NCI-H526 (cell line): Measurements from ENCODE around the gene MEG3.

Source experiments
- DNase-seq, 2 experiments: peaks; one replicate each; lab custom pipeline; 2025; lab: John Stamatoyannopoulos, UW

MEG3 gene

DNA sequence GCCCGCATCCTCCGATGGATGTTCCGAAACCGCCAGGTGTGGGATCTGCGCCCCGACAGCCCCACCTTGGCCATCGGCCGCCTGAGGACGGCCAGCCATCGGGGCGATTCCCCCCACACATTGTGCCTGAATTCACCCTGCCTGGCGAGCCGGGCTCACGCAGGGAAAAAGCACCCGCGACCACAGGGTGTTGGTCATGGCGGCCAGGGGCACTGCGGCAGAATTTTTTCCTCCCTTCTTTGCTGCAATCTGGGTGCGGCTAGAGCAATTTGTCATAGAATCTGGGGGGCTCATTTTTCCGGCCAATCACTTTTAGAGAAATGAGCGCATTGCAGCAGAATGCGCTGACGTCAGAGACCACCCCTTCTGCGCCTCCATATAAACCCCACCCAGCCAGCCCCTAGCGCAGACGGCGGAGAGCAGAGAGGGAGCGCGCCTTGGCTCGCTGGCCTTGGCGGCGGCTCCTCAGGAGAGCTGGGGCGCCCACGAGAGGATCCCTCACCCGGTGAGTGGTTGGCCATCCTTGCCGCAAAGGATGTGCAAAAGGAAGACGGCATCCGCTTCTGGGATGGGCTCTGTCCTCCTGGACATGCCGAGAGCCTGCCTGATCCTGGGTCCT, at the start of gene MEG3:
MEG3 (plus strand) TSS at position 406 of the 619 bp plus-strand sequence.
- DNase-seq, result no peak

DNA sequence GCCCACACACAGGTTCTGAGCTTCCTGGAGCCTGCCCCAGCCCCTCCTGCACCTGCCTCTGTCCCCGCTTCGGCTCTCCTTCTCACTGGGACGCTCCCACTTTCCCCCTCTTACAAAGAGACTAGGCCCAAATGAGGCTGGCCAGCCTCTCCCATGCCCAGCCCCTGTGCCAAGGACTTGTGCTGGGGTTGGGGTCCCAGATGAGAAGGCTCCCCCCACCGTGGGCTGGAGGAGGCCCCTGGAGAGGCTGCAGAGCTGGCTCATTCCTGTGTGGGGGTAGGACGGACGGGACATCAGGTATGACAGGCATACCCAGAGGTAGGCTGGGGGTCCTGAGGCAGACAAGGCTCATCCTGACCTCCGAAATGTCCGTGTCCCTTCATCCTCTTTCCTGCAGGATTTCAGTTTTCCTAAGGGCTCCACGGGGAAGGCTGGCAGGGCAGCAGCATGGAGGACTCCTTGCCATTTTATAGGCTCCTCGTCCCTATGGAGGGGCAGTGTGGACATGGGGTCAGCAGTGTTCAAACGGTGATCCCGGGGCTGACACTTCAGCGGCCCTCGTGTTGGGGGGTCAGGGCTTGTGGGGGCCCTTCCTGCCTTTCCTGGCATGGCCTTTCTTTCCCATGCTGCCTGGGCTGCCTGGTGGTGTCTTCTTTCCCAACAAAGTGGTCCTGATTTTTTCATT, 49.1 kb upstream of the MEG3 start:
- no peak for DNase-seq

DNA sequence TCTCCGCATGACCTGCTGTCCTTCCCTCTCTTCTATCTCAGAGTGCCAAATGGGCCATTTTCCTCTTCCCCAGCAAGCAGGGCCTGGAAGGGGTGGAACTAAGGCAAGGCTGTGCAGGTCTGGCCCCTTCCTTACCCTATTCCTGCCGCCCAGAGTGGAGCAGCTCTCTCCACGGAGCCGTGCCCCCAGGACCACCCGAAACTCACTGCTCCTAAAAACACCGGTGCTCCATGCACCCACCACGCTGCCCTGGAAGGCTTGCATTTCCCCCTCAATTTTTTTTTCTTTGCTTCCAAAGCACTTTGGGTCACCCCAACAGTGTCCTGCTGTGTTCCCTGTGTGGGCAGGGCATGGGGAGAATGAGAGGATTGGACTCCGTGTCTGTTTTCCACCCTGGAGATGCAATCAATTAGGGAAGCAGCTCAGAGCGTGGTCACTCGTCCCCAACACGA, 48.5 kb upstream of the MEG3 start:
- no peak for DNase-seq

GRCh38 chr14:100777818-100778525, 47.9 kb upstream of the MEG3 start:
- no peak for DNase-seq

- DNase-seq, result no peak
These were observed 47.4 kb upstream of the MEG3 start for GRCh38 chr14:100778526-100778882.

GRCh38 chr14:100778951-100779690, 46.8 kb upstream of the MEG3 start:
- DNase-seq, result no peak

DNA sequence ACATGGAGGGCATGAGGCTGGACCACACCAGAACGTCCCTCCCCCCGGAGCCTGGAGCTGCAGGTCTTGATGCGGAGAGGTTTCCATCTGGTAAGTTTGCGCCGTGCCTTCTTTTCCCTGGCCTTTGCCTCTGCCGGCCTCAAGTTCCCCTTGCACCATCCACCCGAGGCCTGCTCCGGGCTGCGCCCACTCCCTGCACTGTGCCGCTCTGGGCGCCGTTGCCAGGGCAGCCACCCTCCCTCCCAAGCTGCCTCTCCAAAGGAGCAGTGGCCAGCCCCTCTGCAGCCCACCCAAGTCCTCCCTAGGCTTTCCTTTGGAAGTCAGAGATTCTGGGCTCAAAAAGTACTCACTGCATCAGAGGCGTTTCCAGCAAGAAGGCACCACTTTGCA, 46.2 kb upstream of the MEG3 start:
- DNase-seq, result no peak

DNA sequence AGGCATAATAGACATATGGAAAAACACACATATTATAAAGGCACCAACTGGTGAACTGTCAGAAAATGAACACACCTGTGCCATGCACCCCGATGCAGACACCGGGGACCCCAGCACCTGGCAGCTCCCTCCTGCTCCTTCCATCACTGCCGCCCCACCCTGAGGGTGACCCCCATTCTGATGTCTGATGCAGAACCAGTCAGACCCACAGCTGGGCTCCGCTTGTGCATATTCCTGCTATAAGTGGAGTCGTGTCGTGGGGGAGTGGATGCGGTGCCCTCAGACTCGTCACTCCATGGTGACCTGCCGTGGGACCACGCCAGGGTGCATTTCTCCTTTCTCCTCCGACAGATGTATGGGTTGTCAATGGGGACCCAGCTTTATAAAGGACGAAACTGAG, 45.7 kb upstream of the MEG3 start:
- DNase-seq, result no peak

GRCh38 chr14:100780646-100781355, 45.1 kb upstream of the MEG3 start:
- no peak for DNase-seq

GRCh38 chr14:100781952-100782351, 44.0 kb upstream of the MEG3 start:
- DNase-seq, result no peak

DNA sequence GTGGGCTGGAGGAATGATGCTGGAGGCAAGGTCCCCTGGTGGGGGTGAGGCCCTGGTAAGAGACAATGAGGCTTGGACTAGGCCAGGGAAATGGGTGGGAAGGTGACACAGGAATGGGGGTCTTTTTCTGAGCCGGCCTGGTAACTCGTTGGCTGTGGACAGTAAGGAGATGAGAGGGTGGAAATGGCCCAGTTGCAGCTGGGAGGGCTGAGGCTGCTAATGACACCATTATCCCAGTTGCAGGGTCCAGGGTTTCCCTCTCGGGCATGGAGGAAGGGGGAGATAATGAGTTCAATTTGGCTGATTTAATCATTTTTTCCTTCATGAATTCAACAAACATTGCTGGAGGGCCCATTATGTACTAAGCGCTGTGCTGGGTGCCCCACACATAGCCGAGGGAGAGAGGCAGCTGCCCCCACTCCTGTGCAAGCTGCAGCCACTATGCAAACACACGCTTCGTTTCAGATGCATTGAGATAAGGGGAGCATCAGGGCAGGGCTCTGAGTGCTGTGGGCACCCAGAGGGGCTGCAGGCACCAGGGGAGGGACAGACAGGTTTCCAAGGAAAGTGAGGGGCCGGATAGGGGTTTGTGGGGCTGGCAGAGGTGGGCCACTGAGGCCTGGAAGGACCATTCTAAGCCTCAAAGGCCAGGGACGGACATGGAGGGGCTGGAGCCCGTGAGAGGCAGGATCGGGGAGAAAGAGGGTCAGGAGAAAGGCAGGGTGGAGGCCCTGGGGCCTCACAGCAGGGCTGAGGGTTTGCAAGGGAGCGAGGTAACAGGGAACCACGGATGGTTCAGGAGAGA, 43.2 kb upstream of the MEG3 start:
- peak; percentile 6 to 26 for DNase-seq

DNA sequence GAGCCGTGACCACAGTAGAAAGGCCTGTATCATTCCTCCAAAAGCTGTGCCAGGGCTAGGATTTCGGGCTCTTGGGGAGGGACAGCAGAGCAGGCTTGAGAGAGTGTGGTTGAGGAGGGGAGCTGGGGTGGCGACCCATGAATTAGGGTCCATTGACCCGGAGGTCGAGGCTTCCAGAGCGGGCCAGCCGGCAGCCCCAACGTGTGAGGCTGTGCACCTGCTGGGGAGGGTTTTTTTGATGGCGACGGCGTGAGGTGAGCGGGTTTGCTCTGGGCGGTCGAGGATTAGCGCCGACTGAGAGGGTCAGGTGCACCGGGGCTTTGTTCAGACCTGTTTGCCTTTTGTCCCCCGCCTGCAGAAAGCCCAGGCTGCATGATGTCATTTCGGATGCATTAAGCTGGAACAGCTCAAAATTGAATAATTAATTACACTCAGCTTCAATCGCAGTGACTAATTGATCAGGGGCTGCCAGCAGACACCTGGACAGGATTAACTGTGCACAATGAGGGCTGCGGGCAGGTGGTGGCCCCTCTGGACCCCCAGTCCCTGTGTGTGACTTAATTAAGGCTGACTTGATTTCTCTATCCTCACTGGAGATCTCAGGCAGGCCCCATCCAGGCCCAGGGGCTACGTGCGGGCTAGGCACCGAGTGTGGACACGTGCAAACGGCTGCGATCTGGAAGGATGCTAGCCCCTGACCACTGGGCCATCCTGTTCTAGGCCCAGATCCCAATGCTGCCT, 42.1 kb upstream of the MEG3 start:
- DNase-seq, result no peak

GRCh38 chr14:100784523-100785337, 41.2 kb upstream of the MEG3 start:
- no peak for DNase-seq

DNA sequence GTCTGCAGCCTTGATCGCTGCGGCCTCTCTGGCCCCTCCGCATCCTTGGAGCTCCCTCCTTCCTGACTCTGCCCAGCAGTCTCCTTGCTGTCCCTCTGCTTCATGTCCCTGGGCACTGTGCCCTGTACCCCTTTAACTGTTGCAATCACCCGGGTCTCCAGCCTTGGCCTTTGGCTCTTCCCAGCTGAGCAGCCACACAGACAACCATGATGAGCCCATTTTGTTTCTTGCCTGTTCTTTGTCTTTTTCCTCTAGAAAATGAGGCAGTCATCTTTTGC, 40.6 kb upstream of the MEG3 start:
- DNase-seq, result no peak

- no peak for DNase-seq
These were observed 40.3 kb upstream of the MEG3 start for GRCh38 chr14:100785626-100786025.

- DNase-seq, result no peak
These were observed 39.8 kb upstream of the MEG3 start for GRCh38 chr14:100786131-100786530.

GRCh38 chr14:100786576-100787219, 39.2 kb upstream of the MEG3 start:
- DNase-seq, result no peak

DNA sequence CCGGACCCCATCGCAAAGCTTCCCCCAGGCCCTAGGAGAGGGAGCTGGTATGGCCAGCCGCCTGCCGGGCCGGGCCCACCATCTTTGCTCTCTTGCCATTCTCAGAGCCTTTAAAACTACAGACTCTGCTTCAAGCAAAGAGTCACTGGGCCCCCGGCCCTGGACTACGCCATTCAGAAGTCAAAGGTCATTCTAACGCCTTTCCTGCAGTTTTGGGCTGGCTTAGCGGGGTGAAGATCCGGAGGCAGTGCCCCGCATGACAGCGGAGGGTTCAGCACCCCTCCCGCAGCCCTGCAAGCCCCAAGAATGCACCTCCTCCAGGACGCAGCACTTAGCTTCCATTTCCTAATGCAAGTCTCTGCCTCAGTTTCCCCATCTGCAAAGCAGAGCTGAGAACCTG, 38.3 kb upstream of the MEG3 start:
- no peak for DNase-seq

DNA sequence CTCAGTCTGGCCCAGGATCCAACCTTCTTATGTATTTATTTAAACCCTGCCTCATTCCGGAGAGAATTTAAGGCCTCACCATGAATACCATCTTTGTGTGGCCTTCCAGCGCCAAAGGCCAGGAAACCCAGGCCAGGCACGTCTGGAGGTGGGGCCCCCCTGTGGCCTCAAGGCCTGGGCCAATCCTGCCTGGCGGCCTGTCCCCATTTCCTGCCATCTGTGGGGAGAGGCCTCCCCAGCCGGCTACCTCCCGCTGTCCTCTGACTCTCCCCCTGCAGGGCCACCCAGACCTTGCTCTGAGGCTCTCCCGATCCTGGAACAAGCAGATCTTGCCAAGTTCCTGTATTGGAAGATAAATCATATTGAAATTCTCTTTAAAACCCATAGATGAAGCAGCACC, 37.4 kb upstream of the MEG3 start:
- no peak for DNase-seq
